GM19467 (cell line): ENCODE results near the gene UFSP2.

ENCODE experiments used
- ATAC-seq: cut with Tn5 transposase; IDR thresholded peaks from one replicate; pipeline ENCODE4 v1.9.1; 2021; ENCODE audit warnings: mild to moderate bottlenecking, moderate library complexity; ENCODE audit not compliant: unreplicated experiment

UFSP2 gene

DNA sequence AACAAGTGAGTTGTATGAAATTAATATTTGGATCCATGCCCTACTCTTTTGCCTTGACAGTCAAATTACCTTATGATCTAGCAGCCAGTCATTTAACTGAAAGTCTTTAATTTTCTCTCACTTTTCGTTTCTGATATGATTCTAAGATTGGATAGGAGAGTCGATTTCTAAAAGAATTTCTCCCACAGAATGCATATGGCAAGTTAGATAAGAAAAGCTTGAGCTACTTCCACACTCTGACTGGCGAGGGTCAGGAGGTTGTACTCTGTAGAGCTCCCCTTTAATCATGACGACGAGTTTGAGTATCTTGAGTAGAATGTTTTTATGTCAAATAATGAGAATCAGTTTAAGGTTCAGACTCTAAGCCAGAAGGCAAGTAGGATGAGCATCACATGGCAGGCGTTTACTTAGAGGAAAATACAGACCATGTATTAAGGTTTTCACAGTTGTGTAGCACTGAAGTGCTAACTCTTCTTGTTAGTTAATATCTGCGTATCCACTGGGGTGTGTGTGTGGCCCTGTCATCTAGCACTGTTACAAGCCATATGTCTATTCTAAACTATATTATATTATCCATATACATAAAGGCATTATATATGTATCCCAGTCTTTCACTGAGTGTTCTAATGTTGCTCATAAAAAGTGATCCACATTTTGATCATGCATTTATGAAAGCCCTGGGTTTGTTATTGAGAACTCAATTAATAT lies 67.9 kb downstream of the UFSP2 start:
- ATAC-seq: no peak

DNA sequence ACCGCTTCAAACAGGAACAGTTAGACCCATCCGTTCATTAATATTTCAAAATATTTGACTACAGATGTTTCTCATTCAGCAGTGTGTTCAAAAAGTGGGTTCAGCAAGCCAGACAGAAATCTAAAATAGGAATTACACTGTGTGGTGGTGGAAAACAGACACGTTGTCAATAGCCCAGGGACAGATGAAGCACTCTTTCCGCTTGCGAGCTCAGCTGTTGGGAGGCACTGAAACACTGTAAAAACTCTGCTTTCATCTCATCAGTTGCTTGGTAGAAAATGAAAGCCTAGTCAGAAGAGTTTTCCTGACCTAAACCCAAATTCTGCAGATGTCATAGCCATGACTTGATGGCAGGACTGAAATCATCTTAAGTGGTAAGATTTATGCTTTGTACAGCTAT lies 68.6 kb downstream of the UFSP2 start:
- no peak for ATAC-seq

GRCh38 chr4:185352741-185353140 lies 73.0 kb downstream of the UFSP2 start:
- ATAC-seq: no peak

DNA sequence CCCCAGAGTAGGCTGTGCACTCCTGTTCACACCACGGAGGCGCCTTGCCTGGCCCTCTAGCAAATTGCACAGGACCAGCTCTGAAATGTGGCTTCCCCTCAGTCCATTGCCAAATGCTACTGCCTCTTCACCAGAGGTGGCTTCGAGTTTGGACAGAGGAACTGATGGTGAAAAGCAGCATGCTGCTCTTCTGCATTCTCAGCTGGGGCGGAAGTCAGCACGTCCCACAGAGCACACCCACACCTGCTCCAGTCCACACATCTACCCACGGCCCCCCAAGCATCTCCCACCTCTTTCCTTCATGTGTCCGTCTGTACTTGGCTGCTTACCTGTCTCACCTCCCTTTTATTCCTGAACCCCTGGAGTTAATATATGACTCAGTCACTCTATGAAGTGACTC lies 73.6 kb downstream of the UFSP2 start:
- ATAC-seq: no peak

- ATAC-seq: no peak
Measured at GRCh38 chr4:185351691-185352090, 74.1 kb downstream of the UFSP2 start.
